GM23248 (cell line): ENCODE results near the gene IGFN1.

ENCODE experiments used
- EZH2 ChIP-seq: fragments of 200-600 bp; sonication (generic); IDR thresholded peaks from 2 replicates; pipeline ENCODE4 v1.6.1; 2018; ENCODE audit warnings: antibody characterized with exemption, mild to moderate bottlenecking; ENCODE audit not compliant: insufficient read depth, poor library complexity, severe bottlenecking
- EZH2phosphoT487 ChIP-seq: fragments of 200-600 bp; sonication (generic); IDR thresholded peaks from 2 replicates; pipeline ENCODE4 v1.6.1; 2018; ENCODE audit warnings: antibody characterized with exemption, moderate library complexity, mild to moderate bottlenecking, low read depth; ENCODE audit not compliant: insufficient read depth

GRCh38 chr1:201189085-201189484 is 1.5 kb upstream of the IGFN1 start:
- TF ChIP-seq EZH2 (no peak), EZH2phosphoT487 (no peak)
